Cardiac septum (tissue), 1 donor: Measurements from ENCODE around the gene TMED4. TPM values are rescaled to one million over a fixed set of nuclear protein-coding genes. Genes with fewer than 3 reads are reported as not detected.
"Not testable (repeated sequence)": the region's sequence is repeated elsewhere in the genome, so short reads cannot be mapped to it uniquely, and the experiment has no call there.

Experiments
- DNase-seq: peaks from one replicate; pipeline ENCODE4 v3.0.0-alpha.2; 2020; ENCODE audit warnings: low spot score
- intact Hi-C: fragments of 100-400 bp; cut with DNase I; formaldehyde crosslinking; loops from one replicate; pipeline ENCODE4 v1.14.0; 2022
- total RNA-seq: library from RNA; stranded (reverse); fragmentation: NEBNext Ultra II Directional; extraction: Animal tissue kit (Norgen Biotek cat#: 25700); gene quantifications from one replicate; pipeline ENCODE4 v1.2.1, GENCODE V29; 2021
- donor health status: DM: no; HTN: no; CAD: no.

TMED4 gene
- total RNA-seq, 1 donor from 2014 or later = 73.8 TPM

DNA sequence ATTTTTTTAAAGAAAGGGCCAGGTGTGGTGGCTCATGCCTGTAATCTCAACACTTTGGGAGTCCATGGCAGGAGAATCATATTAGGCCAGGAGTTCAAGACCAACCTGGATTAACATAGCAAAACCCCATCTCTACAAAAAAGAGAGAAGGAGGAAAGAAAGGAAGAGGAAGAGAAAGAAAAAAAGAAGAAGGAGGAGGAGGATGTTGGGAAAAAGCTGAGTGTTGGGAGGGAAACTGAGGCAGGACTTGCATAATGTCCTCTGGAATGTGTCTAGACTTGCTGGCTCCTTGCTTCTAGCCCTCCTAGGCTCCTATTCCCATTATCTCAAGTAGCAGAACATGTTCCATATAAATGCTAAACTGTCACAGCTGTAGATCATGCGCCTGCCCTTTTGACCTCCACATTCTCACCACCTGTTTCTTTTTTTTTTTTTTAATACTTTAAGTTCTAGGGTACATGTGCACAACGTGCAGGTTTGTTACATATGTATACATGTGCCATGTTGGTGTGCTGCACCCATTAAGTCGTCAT is 29.5 kb downstream of the TMED4 start:
- intact Hi-C loops, DNase-seq: not testable (repeated sequence)

DNA sequence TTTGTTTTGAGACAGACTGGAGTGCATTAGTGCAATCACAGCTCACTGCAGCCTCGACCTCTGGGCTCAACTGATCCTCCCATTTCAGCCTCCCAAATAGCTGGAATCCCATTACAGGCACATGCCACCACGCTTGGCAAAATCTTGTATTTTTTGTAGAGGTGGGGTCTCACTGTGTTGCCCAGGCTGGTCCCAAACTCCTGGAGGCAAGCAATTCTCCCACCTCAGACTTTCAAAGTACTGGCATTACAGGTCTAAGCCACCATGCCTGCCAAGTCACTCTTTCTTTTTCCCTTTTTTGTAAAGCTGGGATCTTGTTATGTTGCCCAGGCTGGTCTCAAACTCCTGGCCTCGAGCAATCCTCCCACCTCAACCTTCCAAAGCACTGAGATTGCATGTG is 32.6 kb downstream of the TMED4 start:
- DNase-seq = no peak
- intact Hi-C loops = no loop called here

DNA sequence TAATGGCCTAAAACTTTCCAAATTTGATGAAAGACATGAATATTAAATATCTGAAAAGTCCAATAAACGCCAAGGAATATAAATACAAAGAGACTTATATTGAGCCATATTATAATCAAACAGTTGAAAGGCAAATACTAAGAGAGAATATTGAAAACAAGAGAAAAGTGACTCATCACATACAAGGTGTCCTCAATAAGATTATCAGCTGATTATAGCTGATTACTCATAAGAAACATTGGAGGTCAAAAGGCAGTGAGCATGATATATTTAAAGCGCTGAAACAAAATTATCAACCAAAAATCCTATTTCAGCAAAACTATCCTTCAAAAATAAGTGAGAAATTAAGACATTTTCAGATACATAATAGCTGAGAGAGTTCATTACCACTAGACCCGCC is 33.1 kb downstream of the TMED4 start:
- no peak for DNase-seq
- intact Hi-C loops = no loop called here

DNA sequence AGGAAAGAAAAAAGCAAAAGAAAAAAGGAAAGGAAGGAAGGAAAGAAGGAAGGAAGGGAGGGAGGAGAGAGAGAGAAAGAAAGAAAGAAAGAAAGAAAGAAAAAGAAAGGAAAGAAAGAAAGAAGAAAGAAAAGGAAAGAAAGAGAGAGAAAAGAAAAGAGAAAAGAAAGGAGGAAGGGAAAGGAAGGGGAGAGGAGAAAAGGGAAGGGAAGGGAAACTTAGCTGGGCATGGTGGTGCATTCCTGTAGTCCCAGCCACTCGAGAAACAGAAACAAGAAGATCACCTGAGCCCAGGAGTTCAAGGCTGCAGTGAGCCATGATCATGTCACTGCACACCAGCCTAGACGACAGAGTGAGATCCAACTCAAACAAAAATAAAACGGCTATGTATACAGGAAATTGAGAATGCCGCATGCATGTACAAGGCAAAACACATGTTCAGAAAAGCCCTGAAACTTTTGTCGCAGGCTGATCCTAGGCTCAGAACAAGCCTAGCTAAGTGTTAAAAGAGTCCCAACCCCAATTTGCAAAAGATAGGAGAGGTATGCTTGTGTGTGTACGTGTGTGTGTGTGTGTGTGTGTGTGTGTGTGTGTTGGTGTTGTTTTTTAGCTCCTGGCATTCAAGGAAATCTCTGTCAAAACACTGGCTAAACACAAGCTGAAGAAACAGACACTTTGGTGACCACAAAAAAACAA is 34.3 kb downstream of the TMED4 start:
- DNase-seq = no peak
- intact Hi-C loops = no loop called here

DNA sequence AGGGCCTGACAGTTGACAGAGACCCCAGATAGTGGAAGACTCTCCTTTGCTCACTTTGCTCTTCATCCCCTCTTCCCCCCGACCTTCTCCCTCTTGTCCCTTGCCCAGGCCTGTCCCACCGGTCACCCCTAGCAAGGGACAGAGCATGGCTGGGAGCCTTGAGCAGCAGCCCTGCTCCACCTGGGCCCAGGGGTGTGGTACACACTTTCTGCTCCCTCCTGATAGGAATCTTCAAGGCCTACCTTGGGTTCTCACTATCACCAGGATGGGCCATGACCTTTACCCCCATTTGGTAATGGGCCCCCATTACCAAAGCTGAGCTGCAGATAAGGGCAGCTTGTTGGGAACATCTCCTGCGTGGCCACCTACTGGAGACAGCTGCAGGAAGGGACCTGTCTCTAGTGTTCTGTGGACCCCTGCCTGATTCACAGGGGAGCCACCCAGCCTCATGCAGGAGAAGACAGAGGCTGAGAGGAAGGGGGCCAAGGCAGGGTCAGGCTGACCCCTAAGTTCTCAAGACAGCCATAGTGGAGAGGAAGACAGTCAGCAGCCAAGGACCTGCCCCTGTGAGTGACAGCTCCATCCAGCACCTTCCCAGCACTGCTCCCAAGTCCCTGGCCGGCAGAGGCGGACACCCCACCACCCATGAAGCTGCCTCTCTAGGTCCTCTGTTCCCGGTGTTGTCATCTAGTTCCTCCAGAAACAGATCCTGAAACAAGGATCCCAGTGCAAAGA is 40.0 kb downstream of the TMED4 start:
- intact Hi-C loops = no loop called here
- no peak for DNase-seq

DNA sequence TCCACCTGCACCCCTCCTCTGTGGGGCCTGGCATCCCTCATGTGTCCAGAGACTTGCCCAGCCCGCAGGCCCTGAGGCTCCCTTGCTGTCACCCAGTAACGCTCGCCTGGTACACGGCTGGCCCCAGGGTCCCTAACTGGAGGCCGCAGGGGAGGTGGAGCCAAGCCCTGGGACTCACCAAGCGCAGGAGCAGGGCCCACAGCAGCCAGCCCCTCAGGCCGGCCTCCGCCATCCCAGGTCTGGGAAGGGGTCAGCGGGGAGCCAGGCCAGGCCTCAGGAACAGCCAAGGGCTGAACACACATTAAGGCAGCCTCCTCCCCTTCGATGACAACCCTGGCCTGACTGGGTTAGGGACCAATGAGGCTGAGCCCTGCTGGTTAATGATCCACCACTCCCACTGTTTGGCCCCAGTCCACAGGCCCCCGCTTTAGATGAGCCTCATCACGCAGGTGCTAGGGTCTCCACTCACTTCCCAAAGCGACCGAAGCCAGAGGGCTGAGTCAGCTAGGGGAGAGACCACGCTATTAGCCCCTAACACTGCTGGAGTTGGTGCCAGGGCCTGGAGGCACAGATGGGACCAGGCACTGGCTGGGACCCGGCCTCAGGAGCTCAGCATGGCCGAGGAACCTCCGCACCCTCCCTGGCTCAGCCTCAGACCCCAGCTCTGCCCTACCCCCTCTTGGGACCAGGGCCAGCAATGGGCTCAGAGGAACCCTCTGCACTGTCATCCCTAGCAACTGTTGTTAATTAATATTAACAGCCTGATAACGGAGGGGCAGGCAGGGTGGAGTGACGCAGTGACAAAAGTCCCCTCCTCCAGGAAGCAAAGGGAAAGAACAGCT is 40.8 kb downstream of the TMED4 start, which contains the start of gene NPC1L1:
NPC1L1 (minus strand) TSS at position 303 of the 842 bp plus-strand sequence; CDS start at position 232, 71 bp downstream.
- DNase-seq = no peak
- intact Hi-C loops = no loop called here

DNA sequence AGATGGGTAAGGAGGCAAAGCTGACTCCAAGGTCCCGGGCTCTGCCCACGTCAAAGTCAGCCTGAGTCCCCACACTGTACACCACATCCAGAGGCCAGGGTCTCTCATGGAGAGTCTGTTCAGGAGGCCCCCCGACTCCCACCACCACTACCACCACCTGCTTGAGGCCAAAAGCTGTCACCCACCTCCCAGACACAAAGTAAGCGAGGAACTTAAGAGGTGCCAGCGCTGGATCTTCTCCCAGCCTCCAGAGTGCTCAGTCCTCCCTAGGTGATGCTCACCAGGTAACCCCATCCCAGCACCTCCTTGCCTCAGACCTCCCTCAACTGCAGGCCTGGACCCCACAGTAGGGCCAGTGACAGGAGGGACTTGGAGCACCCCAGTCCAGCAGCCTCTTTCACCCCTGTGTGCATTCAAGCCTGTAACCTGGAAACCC is 41.4 kb downstream of the TMED4 start:
- no peak for DNase-seq
- intact Hi-C loops = no loop called here

DNA sequence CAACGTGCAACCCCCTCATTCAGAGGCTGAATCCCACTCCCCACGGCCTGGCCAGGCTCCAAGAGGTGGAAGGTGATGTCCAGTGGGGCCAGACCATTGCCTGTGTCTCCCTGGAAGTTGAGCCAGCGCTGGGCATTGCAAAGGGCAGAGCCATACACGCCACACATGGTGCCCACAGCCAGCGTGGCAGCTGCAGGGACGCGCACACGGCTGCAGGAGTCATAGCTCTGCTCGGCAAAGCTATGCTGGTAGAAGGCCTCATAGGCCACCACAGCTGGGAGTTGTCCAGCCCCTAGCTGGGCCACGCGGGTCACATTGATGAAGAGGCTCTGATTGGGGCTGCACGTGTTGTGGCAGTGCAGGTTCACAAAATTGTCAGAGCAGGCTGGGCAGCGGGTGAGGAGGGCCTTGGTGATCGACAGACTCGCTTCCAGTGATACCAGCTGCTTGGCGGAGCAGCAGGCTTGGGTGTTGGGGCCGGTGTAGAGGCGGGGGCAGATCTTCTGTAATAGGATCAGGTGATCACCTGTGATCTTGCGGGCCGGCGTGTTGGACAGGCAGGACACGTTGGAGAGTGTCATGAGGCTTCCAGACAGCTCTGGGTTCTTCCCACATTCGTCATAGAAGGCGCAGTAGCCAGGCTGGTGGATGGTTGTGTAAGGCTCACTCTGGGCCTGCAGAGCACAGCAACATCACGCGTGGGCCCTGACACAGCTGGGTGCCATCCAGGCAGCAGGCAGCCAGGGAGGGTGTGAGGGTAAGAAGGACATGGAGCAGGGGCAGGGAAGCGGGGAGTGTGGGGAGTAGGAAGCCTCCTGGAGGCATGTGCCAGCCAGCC is 42.1 kb downstream of the TMED4 start:
- intact Hi-C loops = no loop called here
- DNase-seq = no peak

DNA sequence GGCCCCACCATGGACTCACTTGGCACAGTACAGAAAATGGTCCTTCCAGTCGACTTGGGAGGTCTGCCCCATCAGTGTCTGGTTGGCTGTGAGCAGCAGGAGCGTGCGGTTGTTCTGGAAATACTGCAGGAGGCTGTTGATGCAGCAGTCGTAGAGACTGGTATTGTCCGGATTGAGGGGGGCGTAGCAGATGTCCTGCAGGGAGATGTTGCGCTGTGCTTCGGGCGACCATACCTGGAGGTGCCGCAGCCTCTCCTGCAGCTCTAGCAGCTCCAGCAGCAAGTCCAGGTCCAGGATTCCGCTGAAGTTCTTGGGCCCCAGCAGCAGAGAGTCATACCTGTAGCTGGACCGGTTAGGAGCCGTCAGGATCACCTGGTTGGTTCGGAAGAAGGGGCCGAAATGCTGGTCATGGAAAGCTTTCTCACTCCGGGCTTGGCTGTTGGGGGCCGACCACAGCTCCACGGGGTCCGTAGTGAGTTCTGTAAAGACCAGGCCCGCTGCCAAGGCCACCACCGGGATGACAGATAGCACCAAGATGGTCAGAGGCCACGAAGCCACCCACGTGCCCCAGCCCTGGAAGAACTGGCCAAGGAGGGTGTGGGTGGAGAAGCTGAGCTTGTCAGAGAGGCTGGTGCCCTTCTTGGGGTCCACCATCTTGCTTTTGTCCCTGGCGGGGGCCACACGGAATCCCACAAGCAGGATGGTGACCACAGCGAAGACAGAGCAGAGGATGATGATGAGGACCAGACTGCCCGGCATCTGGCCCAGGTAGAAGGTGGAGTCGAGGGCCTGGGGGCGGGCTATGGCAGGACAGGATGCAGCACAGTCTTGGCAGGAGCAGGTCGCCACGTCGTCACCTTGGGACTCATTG is 43.0 kb downstream of the TMED4 start:
- intact Hi-C loops = no loop called here
- no peak for DNase-seq

DNA sequence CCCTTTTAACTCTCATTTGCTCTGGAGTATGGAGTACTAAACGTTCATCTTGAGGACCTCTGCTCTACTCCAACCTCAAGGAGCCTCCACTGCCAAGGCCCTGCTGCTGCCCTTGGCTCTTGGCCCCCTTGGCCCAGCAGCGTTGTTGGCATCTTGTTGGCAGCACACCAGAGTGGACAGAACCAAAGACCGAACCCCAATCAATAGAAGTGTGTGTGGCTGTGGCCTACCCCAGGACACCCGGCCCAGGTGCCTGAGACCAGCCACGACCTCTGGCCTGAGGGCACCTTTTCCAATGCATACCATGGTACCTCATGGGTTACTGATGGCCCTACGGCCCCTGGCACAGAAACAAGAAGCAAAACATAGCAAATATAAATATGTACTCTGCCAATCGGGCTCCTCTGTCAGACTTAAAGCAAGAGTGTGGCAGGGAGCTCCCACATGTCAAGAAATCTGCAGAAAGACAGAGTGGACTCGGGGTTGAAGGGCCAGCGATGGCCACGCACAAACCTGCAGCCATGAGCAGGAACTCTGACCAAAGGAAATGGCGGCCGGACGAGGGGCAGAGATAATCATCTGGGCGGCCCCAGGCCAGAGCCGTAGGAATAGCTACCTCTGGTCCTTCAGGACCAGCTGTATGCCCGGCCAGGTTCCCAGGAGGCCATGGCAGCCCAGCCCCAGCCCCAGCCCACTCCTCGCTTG is 43.8 kb downstream of the TMED4 start:
- DNase-seq = no peak
- intact Hi-C loops = no loop called here

DNA sequence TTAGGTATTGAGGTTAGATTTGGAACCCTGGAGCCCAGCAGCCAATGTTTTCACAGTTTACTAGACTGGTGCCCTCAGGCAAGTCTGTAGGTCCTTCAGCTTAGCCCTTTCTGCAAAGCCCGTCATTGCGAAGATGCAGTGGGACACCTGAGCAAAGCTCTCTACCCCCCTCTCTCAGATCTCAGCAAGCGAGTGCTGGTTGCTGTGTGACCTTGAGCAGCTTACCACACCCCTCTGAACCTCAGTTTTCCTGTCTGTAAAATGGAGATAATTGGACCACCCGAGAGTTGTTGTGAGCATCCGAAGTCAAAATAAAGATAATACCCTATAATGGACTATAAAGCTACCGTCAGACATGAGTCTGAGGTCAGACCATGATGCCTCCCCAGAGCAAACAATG is 44.6 kb downstream of the TMED4 start:
- intact Hi-C loops = no loop called here
- DNase-seq = no peak

DNA sequence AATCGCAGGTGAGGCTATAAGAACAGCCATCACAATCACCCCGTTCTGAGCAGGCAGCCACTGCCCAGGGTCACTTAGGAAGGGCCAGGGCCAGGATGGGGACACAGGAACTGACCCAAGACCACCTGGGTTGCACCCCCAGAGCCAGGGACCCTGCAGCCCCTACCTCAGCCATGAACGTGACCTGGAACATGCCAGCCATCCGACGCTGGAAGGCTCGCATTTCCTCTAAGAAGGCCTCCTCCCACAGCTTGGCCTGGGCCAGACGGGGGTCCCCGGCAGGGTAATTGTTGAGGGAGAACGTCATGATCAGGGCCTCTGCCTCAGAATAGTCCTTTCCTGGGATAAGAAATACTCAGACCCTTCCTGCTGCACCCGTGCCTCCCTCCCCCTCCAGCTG is 45.9 kb downstream of the TMED4 start:
- no peak for DNase-seq
- intact Hi-C loops = no loop called here

DNA sequence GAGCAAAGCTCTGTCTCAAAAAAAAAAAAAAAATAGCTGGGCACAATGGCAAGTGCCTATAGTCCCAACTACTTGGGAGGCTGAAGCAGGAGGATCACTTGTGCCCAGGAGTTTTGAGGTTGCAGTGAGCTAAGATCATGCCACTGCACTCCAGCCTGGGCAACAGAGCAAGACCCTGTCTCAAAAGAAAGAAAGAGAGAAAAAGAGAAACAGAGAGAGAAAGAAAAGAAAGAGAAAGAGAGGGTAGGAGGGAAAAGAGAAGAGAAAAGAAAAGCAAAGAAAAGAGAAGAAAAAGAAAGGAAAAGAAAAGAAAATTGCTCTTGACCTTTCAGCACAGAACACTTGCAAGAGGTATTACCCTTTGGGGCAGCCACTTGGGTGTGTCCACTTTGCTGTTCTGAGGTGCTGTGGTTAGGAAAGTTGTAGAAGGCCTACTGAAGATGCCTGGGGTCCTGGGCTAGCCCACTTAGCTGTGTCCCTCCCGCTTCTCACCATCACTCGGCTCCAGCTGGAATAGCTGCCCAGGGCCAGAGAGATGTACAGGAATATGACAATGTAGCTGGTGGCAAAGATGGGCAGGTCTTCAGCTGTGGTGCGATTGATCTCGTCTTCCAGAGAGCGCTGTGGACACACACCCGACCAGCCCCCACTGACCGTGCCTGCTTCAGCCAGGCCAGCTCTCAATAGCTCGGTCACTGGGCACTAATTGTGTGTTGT is 46.5 kb downstream of the TMED4 start:
- intact Hi-C loops = no loop called here
- DNase-seq = no peak

DNA sequence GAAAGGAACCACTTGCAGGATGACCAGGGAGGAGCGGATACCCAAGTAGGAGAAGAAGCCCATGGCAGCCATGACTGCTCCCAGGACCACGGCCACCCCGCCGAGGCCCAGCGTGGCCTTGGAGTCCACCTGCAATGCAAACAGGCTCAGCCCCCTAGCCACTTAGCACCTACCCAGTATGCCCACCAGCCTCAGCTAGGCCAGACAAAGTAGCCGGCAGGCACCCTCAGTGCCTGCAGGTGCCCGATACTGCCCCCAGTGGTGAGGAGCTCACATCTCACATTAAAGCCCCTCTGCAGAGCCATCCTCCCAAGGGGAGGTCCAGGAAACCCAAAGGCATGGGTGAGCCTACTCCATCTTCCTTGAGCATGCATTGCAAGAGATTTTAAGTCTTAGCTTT is 47.5 kb downstream of the TMED4 start:
- intact Hi-C loops = no loop called here
- DNase-seq = no peak

DNA sequence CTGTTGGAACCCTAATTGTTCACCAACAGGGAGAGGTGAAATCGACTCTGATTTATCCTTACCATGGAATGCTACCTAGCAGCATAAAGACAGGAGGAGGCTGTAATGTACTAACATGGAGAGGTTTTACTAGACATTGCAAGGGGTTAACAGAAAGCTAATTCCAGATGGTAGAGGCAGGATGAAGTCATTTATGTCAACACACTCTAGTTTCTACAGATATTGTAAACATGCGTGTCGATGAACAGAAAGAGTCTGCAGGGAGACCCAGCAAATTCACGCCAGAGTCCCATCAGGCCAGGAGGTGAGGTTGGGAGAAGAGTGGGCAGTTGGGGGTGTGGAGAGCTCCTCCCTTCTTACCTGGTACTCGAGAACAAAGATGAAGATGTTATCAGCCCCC is 47.9 kb downstream of the TMED4 start:
- DNase-seq = no peak
- intact Hi-C loops = no loop called here

DNA sequence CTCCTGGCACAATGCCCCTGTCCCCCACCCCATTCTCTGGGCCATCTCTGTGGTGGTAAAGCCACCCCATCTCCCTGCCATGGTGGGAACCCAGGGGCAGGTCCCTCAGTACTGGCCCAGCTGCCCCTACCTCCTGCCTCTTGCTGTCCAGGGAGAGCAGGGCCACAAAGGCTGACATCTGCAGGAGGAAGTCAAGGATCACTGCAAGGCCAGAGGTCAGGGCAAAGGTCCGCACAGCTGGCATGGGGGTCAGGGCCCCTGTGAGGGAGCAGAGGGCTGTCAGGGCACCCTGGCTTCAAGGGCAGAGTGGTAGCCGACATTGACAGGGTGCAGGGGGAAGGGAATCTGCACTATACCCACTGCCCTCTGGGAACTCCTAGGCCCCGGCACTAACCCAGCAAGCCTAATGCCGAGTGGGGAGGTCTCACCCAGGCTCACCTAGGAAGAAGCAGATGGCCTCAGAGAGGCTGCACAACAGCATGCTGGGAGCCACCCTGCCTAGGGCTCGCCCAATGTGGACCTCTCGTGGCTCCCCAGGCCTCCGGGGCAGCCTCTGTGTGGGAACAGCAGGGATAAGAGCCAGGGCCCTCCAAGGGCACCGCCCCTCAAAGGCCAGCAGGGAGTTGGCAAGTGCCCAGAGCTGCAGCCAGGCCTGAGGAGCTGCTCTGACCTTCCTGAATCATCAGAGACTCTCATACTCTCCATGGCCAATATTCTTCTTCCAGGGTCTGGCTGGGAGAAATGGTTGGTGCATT is 48.6 kb downstream of the TMED4 start:
- DNase-seq = no peak

More for the DNA sequence above, 48.6 kb downstream of the TMED4 start:
- intact Hi-C loops = no loop called here
